A673 (cell line): ENCODE results near the gene POLR1E.

Experiments
- EZH2 ChIP-seq: fragments of 200-600 bp; sonication (generic); IDR thresholded peaks from 2 replicates; pipeline ENCODE4 v1.6.1; 2017; ENCODE audit warnings: borderline replicate concordance, low read depth, mild to moderate bottlenecking, mixed read lengths, antibody characterized with exemption, low read length; ENCODE audit not compliant: poor library complexity, severe bottlenecking
- TF ChIP-seq, protein P1 (sequence below): fragments of 300-800, 200-600 bp; sonication (generic); conservative IDR thresholded peaks from 2 replicates; pipeline ENCODE4 v1.5.1; 2017; ENCODE audit warnings: low read depth, mild to moderate bottlenecking, antibody characterized with exemption, low read length, moderate library complexity, mixed read lengths

DNA sequence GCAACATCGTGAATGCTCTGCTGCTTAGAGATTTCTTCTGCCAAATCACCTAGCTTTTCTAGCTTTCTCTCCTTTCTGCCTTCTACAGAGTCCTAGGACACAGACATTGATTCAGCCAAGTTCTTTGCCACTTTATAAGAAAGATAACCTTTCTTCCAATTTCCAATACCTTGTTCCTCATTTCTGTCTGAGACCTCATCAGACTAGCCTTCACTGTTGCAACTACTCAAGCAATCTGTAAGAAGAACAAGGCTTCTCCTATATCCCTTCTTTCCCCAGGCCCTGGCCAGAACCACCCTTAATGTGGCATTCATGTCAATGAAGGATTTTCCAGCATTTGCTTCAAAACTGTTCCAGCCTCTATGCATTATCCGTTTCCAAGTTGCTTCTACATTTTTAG is 66.1 kb downstream of the POLR1E start:
- TF ChIP-seq, protein P1, sequence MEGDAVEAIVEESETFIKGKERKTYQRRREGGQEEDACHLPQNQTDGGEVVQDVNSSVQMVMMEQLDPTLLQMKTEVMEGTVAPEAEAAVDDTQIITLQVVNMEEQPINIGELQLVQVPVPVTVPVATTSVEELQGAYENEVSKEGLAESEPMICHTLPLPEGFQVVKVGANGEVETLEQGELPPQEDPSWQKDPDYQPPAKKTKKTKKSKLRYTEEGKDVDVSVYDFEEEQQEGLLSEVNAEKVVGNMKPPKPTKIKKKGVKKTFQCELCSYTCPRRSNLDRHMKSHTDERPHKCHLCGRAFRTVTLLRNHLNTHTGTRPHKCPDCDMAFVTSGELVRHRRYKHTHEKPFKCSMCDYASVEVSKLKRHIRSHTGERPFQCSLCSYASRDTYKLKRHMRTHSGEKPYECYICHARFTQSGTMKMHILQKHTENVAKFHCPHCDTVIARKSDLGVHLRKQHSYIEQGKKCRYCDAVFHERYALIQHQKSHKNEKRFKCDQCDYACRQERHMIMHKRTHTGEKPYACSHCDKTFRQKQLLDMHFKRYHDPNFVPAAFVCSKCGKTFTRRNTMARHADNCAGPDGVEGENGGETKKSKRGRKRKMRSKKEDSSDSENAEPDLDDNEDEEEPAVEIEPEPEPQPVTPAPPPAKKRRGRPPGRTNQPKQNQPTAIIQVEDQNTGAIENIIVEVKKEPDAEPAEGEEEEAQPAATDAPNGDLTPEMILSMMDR = no peak
- no peak for TF ChIP-seq EZH2
